HG03575 (cell line): ENCODE data around the gene ARGFX.
A peak's percentile ranks its signal among the peaks of the same experiment; 100 is the strongest.
"Not testable (repeated sequence)": the region's sequence is repeated elsewhere in the genome, so short reads cannot be mapped to it uniquely, and the experiment has no call there.

Experiments used
- ATAC-seq: cut with Tn5 transposase; IDR thresholded peaks from one replicate; pipeline ENCODE4 v1.9.1; 2021; ENCODE audit not compliant: unreplicated experiment, insufficient number of reproducible peaks, low FRiP score; ENCODE audit errors: extremely low read depth

Gene ARGFX

GRCh38 chr3:121567649-121568048, at the start of gene ARGFX:
ARGFX (plus strand) TSS chr3:121567949; CDS start chr3:121570714, 2,765 bp downstream.
- ATAC-seq: no peak

DNA sequence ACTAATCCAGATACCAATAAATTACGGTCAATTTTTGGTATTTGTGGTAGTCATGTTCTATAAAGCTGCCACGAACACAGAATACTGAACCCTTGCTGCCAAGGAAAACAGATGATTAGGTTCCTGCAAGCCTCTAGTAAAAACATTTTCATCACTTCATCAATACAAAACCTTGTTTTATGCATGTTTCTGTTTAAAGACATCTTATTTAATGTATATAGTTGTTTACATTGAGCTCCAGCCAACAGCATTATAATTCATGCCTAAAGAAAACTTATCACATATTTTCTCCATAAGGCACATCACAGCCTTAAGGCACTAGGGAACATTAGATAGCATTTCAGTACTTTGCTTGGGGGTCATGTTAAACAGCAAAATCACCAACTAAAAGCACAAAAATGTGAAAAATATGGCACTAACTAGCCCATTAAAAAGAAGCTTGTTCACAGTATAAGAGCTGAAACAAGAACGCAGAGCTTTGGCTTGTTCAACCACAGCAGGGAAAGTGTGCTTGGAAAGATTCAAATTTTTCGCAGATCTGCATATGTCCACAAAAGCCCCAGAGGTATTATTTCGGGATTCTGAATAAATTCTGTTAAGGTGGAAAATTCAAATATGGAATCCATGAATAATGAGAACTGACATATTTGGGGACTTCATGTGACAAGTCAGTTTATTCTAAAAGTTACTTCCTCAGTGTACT, 49.6 kb upstream of the ARGFX start:
- ATAC-seq: no peak

DNA sequence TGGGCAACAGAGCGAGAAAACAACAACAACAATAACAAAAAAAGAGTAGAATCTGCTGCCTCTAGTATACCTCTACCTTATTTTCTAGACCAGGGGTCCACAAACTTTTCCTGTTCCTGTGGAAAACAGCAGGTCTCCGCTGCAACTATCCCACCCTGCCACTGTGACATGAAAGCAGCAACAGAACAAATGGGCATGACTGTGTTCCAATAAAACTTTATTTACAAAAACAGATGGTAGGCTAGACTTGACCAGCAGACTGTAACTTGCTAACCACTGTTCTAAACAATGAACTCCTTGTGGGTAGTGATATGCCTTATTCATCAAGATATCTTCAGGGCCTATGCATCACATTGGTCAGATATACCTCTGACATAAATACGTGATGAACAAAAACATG, 47.2 kb upstream of the ARGFX start:
- ATAC-seq: no peak

DNA sequence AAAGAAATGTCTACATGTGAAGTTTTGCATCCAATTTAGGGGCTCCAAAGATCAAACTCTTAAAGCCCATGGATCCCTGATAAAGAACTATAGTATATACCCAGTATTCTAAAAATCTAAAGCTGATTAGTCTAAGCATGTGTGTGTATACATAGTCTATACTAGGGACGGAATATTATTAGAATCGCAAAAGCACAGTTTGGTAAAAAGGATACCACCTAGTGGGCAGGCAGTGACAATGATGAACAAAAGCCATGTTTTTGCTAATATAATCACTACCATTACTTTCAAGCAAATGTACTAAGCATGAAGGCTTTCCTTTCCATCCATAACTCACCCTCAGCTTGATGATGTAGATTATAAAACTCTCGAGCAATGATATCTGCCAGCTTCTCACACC, 38.4 kb upstream of the ARGFX start:
- no peak for ATAC-seq

DNA sequence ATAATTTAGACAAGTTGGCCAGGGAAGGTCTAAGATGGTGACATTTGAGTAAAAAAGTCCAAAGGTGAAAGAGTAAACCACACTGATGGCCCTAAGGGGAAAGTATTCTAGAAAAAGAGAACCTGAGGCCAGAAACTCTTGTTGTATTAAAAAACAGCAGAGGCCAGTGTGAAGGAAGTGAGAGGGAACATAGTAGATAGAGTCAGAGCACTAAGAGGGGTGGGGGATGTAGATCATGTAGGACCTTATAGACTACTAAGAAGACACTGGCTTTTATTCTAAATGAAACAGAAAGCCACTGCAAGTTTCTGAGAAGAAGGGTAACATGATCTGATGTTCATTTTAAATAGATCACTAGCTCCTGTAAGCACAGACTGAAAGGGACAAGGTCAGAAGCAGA, 36.5 kb upstream of the ARGFX start:
- no peak for ATAC-seq

GRCh38 chr3:121542924-121543323, 24.8 kb upstream of the ARGFX start:
- no peak for ATAC-seq

DNA sequence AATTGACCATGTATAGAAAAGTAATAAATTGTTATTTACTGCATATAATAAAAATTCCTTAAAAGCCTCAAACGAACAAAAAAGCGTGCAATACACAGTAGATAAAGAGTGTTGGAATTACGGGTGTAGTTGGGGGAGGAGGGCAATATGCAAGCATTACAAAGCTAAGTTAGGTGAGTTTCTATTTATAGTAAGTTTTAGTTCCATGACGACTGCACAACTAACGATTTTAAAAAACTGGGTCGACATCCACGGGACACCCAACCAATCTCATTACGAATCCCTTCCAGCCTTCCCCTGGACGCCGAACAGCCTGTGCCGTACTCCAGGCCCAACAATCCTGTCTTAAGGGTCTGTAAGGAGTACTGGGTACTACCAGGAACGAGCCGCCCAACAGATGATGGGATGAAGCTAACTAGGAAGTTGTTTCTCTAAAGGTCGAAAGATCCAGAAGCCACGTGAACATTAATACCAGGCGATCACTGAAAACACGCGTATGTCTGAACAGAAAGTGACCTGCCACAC, 22.6 kb upstream of the ARGFX start:
- no peak for ATAC-seq

GRCh38 chr3:121545574-121546455, 21.9 kb upstream of the ARGFX start, which contains the start of gene POLQ:
POLQ (minus strand) TSS chr3:121545988; CDS start chr3:121545877, 111 bp downstream.
- peak; percentile 42 for ATAC-seq

GRCh38 chr3:121552379-121552778, 15.4 kb upstream of the ARGFX start:
- ATAC-seq: no peak

DNA sequence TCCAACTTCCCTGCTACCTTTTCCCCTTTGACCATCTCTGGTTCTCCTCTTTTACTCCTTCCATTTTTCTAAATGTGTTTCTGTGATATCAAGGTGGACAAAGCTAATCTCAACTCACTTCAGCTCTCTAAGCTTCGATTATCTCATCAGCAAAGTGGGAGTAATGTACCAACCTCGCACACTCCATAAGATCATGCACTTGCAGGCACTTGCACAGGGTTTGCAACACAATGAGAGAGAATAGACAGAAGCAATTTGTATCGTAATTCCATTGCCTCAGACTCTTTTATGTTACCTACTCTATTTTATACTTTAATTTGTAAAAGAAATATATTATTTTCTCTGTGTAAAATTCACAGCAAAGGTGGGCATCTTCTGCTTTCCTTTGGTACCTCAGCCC, 15.0 kb upstream of the ARGFX start:
- no peak for ATAC-seq

GRCh38 chr3:121557426-121557934, 10.3 kb upstream of the ARGFX start:
- ATAC-seq: no peak

GRCh38 chr3:121562148-121562547, 5.6 kb upstream of the ARGFX start:
- ATAC-seq: no peak

DNA sequence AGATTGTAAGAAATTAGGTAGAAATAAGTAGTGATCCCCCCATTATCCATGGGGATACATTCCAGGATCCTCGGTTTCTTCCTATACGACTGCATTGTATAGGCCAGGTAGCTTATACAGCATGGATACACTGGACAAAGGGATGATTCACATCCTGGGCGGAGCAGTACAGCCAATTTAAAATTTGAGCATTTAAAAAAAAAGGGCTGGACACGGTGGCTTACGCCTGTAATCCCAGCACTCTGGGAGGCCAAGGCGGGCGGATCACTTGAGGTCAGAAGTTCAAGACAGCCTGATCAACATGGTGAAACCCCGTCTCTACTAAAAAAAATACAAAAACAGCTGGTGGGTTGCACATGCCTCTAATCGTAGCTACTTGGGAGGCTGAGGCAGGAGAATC, 976 bp upstream of the ARGFX start:
- ATAC-seq: no peak

DNA sequence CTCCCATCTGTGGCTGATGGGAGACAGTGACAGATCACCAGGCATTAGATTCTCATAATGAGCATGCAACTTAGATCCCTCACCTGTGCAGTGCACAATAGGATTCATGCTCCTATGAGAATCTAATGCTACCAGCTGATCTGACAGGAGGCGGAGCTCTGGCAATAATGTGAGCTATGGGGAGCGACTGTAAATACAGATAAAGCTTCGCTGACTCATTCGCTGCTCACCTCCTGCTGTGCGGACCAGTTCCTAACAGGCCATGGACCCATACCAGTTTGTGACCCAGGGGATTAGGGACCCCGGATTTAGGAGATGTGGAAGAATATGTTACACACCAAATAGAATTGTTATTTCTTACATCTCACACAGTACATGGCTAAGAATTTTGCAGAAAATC, 6.7 kb downstream of the ARGFX start:
- ATAC-seq: no peak

GRCh38 chr3:121581691-121582090, 13.9 kb downstream of the ARGFX start:
- ATAC-seq: no peak

GRCh38 chr3:121584418-121584817, 16.7 kb downstream of the ARGFX start:
- no peak for ATAC-seq

DNA sequence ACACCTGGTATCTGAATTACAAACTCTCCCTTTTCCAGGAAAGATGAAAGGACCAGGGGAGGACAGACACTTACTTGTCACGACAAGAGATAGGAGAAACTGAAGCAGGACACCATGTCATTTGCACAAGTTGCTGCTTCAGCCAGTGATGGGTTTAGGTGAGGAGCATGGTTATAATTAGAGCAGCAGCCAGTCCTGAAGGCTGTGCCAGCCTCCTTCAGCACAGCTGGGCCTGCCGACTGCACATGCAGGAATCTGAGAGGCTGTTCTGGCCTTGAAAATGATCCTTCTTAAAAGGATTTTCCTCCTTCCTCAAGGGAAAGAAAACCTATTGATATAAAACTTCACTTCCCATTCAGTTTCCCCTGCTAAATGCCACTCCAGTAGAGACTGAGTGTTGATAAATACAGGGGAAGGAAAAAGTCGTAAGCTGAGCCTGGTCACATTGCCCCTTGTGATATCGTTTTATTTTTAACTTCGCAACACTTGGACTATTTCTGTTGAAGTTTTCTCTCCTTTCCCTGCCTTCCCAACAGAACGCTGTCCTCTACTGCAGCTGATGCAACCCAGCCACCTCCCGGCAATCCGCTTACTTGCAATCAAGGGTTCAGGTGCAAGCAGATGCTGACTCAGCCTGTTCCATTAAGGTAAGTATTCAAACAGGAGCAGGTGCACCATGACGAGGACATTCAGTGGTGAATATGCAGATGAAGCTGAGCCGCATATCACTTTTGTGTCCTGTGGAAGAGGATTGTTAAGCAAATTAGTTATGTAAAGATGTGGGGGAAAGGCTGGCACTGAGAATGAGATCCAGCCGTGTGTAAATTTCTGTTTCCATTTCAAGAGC, 25.3 kb downstream of the ARGFX start, which contains the start of gene FBXO40:
TSS of gene FBXO40 (plus strand) at position 524 of the 847 bp plus-strand sequence. CDS start 27,197 bp downstream, outside the sequence.
- ATAC-seq: no peak

DNA sequence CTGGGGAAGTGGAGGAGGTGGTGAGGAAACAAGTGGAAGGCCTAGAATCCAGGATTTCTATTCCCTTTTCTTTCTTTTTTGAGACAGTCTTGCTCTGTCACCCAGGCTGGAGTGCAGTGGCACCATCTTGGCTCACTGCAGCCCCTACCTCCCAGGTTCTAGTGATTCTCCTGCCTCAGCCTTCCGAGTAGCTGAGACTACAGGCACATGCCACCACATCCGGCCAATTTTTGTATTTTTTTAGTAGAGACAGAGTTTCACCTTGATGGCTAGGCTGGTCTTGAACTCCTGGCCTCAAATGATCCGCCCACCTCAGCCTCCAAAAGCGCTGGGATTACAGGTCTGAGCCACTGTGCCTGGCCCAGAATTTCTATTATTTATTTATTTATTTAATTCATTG, 26.1 kb downstream of the ARGFX start:
- not testable (repeated sequence) for ATAC-seq

- ATAC-seq: no peak
These were observed 27.1 kb downstream of the ARGFX start for GRCh38 chr3:121594850-121595249.
